Measurements from ENCODE around the gene MAL. TPM values are rescaled to one million over a fixed set of nuclear protein-coding genes. Genes with fewer than 3 reads are reported as not detected.

Gene MAL
- total RNA-seq, 1 donor from 2014 or later = 9.6 TPM

DNA sequence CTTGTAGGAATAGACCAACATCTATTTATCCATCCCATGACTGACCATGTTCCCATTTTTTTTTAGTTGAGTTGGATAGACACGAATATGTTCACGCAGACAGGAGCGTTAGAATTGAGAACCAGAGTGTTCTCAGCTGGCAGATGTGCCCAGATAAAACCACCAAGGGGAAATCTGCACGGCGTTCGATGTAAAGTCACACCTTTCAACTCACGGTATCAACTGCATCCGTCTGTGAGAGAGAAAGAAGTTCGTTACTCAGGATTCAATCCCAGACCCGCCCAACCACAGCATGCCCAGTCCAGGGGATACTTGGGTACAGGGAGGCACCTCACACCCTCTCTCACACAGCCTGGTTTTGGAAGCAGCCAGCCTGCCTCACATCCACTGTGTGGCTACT, 26.1 kb downstream of the MAL start:
- Histone ChIP-seq H3K36me3 (ENCODE audit: control insufficient read depth, insufficient read depth, low read length) (no peaks in the 10 kb centered on the region), H3K27me3 (ENCODE audit: control insufficient read depth, insufficient read depth, low read length) (no peaks in the 10 kb centered on the region), H3K4me3 (ENCODE audit: low read depth, low read length) (no peak overlapping the region)
- TF ChIP-seq, protein P1, sequence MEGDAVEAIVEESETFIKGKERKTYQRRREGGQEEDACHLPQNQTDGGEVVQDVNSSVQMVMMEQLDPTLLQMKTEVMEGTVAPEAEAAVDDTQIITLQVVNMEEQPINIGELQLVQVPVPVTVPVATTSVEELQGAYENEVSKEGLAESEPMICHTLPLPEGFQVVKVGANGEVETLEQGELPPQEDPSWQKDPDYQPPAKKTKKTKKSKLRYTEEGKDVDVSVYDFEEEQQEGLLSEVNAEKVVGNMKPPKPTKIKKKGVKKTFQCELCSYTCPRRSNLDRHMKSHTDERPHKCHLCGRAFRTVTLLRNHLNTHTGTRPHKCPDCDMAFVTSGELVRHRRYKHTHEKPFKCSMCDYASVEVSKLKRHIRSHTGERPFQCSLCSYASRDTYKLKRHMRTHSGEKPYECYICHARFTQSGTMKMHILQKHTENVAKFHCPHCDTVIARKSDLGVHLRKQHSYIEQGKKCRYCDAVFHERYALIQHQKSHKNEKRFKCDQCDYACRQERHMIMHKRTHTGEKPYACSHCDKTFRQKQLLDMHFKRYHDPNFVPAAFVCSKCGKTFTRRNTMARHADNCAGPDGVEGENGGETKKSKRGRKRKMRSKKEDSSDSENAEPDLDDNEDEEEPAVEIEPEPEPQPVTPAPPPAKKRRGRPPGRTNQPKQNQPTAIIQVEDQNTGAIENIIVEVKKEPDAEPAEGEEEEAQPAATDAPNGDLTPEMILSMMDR (IDR thresholded peaks at IDR 0.05; ENCODE audit: insufficient read depth, low read length, poor library complexity, severe bottlenecking) = no peak
- no peak for DNase-seq (ENCODE audit: low read depth)

DNA sequence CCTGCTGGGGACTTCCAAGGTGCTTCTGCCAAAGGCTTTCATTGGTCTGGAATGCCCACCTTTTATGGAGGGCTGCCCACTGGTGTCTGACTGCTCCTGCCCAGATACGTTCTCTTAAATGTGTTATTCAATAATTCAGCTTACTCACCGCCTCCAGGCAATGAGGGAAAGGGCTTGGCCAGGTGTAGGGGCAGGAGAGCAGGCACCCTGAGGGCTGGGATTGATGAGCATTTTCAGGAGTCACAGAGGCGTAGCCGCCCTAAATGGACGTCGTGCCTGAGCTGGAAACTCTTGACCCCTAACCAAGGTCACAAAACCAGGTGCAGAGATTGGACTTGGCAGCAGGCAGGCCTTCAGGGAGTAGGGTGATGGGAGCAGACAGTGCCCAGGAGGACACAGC, 26.8 kb downstream of the MAL start:
- TF ChIP-seq, protein P1 (IDR thresholded peaks at IDR 0.05; ENCODE audit: insufficient read depth, low read length, poor library complexity, severe bottlenecking) = no peak
- DNase-seq (ENCODE audit: low read depth) = peak; percentile 72

DNA sequence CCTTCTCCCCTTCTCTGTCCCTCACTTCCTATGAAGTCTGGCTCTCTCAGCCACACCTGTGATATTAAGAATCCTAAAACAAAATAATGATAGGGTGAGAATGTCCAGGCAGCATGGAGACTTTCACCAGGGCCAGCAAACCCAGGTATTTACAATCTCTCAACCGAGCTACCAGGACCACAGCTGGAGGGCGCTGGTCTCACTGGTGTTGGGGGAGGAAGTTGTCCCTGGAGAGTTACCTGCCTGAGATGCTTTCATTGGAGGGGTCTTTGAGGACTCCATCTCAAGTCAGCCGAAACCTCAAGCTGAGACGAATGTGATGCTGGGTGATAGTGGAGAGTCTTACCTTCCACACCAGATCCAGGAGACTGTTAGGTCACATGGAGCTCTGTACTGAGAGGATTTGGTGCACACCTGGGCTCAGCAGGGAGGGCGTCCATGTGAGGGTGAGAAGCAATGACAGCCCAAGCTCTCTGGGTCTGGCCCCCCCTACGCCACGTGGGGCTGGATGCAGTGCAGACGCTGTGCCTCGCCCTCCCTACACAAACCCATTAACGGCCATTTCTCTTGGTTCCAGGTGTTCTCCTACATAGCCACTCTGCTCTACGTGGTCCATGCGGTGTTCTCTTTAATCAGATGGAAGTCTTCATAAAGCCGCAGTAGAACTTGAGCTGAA, 27.4 kb downstream of the MAL start:
- no peak for DNase-seq (ENCODE audit: low read depth)
- TF ChIP-seq, protein P1 (IDR thresholded peaks at IDR 0.05; ENCODE audit: insufficient read depth, low read length, poor library complexity, severe bottlenecking) = no peak
- H3K4me3 ChIP-seq (ENCODE audit: low read depth, low read length) = no peak overlapping the region
- H3K36me3 ChIP-seq (ENCODE audit: control insufficient read depth, insufficient read depth, low read length) = no peaks in the 10 kb centered on the region
- H3K27me3 ChIP-seq (ENCODE audit: control insufficient read depth, insufficient read depth, low read length) = no peaks in the 10 kb centered on the region

More for the DNA sequence above, 26.8 kb downstream of the MAL start:
- Histone ChIP-seq H3K4me3 (ENCODE audit: low read depth, low read length) (no peak overlapping the region), H3K27me3 (ENCODE audit: control insufficient read depth, insufficient read depth, low read length) (no peaks in the 10 kb centered on the region), H3K36me3 (ENCODE audit: control insufficient read depth, insufficient read depth, low read length) (no peaks in the 10 kb centered on the region)

DNA sequence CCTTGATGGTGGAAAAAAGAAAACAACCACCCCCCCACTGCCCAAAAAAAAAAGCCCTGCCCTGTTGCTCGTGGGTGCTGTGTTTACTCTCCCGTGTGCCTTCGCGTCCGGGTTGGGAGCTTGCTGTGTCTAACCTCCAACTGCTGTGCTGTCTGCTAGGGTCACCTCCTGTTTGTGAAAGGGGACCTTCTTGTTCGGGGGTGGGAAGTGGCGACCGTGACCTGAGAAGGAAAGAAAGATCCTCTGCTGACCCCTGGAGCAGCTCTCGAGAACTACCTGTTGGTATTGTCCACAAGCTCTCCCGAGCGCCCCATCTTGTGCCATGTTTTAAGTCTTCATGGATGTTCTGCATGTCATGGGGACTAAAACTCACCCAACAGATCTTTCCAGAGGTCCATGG, 28.0 kb downstream of the MAL start:
- Histone ChIP-seq H3K36me3 (ENCODE audit: control insufficient read depth, insufficient read depth, low read length) (no peaks in the 10 kb centered on the region), H3K4me3 (ENCODE audit: low read depth, low read length) (no peak overlapping the region), H3K27me3 (ENCODE audit: control insufficient read depth, insufficient read depth, low read length) (no peaks in the 10 kb centered on the region)
- TF ChIP-seq, protein P1 (IDR thresholded peaks at IDR 0.05; ENCODE audit: insufficient read depth, low read length, poor library complexity, severe bottlenecking) = peak; percentile 30
- no peak for DNase-seq (ENCODE audit: low read depth)

DNA sequence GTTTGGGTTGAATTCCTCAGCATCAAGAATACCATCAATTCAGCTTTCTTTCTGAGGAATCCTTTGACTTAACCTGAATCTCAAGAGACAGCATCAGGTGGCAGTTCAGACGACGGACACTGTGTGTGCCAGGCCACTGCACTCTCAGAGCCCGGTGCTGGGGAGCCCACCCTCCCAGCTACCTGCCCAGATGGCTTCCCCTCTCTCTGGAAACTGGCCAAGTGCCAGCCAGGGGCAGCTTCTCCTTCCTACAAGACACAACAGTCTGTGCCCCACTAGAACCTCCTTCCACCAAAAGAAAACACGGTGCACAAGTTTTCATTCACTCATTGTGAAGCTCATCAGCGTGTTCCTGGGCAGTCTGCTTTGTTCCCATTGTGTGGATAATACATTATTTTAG, 28.5 kb downstream of the MAL start:
- Histone ChIP-seq H3K4me3 (ENCODE audit: low read depth, low read length) (no peak overlapping the region), H3K36me3 (ENCODE audit: control insufficient read depth, insufficient read depth, low read length) (no peaks in the 10 kb centered on the region), H3K27me3 (ENCODE audit: control insufficient read depth, insufficient read depth, low read length) (no peaks in the 10 kb centered on the region)
- DNase-seq (ENCODE audit: low read depth) = no peak
- TF ChIP-seq, protein P1 (IDR thresholded peaks at IDR 0.05; ENCODE audit: insufficient read depth, low read length, poor library complexity, severe bottlenecking) = no peak

DNA sequence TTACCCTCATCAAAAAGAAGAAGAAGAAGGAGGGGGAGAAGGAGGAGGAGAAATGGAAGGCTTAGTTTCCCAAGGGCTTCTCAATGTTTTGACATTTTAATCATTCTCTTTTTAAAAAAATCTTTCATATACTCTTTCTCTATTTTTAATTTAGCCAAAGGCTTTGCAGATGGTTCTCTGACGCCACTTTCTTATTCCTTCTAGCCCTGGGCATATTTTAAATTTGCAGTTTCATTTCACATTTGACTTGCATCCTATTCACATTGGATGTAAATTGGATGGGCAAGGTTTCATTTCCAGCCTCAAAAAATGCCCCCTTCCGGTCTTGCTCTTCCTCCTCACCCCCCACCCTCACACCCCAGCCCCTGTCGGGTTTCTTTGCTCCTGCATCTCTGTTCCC, 29.8 kb downstream of the MAL start:
- Histone ChIP-seq H3K27me3 (ENCODE audit: control insufficient read depth, insufficient read depth, low read length) (no peaks in the 10 kb centered on the region), H3K36me3 (ENCODE audit: control insufficient read depth, insufficient read depth, low read length) (no peaks in the 10 kb centered on the region), H3K4me3 (ENCODE audit: low read depth, low read length) (no peak overlapping the region)
- TF ChIP-seq, protein P1 (IDR thresholded peaks at IDR 0.05; ENCODE audit: insufficient read depth, low read length, poor library complexity, severe bottlenecking) = no peak
- no peak for DNase-seq (ENCODE audit: low read depth)

Measured in kidney epithelial cell (primary cell).